Stimulated activated CD8-positive, alpha-beta memory T cell treated with anti-CD3 and anti-CD28 coated beads, Interleukin-4, amount 100 ng/mL, for 24 hours (primary cell): Measurements from ENCODE around the gene LEKR1.
"Not testable (repeated sequence)": the region's sequence is repeated elsewhere in the genome, so short reads cannot be mapped to it uniquely, and the experiment has no call there.

ENCODE experiments used
- DNase-seq: peaks from one replicate; pipeline ENCODE4 v3.0.0-alpha.2; 2020; ENCODE audit warnings: low read depth

LEKR1 gene

DNA sequence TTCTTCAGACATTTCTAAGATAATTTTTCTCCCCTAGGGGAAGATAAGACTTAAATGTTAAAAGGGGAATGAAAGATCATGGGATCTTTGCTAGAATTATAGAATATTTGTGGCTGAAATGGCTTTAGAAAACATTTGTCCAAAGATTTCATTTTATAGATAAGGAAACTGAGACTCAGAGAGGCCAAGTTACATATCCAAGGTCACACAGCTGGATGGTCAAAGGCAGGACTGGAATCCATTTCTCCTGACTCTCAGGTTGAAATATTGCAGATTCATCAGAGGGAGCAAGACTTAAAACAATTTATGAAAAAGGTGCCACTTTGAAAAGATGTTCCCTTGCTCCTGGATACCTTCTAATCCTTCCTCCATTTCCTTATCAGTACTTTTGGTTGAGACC lies 19.5 kb upstream of the LEKR1 start:
- no peak for DNase-seq

DNA sequence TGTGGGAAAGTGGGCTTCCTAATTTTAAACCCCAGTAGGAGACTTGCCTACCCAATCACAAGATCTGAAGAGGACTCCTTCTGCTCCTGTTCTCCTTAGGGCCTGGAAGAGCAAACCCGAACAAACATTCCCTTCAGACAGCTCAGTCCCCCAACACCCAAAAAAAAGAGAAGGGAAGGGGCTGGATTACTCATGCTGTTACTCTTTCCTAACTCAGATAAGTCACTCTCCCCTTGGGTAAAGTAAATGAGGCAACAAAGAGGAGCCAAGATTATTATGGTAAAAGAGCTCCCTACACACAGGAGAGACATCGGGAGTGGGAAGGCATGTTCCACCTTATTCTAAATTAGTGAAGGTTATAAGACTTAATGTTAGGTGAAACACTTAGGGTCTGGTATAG lies 18.1 kb upstream of the LEKR1 start:
- DNase-seq, result no peak

DNA sequence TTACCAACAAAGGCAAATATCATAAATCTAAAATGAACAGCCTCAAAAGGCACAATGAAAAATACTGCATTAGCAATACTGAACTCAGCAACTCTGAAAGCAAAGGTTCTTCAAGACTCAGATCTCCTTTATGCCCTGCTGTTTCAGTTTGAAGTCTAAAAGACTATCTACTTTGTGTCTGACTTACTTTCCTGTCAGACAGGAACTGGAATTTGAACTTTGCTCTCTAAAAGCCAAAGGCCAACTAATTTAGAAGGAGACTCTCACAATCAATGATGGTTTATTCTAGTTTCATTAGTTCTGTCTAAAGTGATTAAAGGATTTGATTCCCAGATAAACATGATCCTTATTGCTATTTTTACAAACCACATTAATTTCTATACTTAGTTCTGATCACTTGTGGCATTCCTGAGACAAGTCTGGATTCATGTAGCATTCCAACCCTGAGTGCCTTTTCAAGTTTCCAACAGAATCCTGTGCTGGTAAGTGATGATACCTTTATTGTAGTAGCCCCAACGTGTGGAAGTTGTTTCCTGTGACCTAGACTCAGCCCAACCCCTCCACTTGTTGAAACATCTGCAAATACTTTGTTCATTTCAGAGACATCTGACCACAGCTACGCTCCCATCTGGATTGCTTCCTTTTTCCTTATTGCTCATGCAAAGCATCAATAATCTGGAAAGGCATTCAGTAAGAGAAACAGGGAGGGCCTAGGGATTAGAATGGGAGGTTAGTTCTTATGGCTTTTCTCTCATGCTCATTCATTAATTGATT lies 14.9 kb upstream of the LEKR1 start:
- no peak for DNase-seq

DNA sequence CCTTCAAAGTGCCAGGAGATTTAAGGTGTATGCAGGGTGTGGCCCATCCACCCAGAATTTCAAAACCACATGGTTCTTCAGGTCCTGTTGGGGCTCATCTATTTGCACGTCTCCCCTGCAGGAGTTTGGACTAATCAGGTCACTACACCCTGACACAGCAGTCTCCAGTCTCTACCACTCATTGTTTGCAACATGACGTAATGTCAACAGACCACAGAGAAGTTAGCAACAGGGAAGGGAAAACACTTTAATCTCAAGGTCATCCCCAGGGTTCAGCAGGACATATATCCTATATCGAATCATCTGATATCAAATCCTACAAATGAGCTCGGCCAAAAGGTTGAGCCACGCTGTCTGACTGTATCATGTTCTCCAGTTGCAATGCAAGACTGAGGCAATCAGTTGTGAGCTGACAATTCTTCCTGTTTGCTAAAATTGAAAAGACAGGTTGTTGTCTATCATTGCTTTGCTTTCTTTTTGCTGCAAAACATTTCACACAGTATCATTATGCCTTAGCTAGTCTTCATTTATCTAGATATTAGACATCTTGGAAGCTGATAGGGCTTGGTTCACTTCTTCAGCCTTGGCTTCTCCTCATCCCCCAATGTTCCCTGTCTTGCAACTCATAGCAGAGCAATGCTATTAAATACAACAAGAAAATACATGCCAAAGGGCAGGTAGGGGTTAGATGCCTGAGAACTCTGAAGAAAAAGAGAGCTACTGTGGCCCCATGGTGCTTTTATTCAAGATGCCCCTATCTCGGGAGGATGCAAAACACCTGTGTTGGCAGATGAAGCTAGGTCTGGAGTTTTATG lies 13.4 kb upstream of the LEKR1 start:
- DNase-seq, result no peak

DNA sequence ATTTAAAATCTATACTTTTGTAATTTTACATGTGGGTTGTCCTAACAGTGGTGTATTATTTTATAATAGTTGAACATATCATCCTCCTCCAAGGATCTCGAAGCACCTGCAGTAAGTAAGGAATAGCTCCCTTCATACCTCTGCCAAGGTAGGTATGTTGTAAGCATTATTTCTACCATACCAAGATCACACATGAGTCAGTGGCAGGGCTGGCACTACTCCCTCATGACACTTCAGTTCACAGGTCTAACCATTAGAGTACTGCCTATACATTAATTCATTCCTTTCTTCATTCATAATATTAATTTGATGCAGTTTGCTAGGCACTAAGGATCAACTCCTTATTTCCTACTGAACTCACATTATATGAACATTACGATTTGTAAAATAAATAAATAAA lies 11.9 kb upstream of the LEKR1 start:
- DNase-seq, result no peak

DNA sequence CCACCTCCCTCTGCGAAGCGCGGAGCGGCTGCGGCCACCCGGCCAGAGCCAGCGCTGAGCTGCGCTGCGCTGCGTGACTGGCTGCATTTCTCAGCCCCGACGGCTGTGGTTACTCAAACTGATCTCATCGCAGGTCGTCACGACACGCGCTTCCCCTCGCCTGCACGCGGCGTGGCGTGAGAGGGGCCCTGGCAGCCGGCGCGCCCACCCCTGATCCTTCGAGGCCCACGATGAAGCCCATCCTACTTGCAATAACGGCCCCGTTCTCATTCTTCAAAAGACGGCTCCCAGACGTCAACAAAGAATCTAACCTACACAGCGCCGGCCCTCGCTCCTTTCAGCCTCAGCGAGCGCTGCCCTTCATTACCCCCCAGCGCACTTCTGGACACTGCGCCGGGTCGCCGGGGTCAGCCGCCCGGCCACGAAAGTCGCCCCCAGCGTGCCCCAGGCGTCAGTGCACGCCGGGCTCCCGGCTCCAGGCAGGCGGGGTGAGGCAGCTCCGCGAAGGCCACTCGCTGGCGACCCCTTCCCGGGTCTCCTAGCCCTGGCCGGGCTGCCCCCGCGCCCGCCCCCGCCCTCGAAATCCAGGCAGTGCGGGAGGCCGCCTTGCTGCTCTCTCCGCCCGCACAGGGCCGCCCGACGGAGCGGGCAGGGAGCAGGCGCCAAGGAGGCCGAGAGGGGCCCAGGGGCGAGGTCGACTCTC lies 9.9 kb upstream of the LEKR1 start:
- DNase-seq, result peak; percentile 22

DNA sequence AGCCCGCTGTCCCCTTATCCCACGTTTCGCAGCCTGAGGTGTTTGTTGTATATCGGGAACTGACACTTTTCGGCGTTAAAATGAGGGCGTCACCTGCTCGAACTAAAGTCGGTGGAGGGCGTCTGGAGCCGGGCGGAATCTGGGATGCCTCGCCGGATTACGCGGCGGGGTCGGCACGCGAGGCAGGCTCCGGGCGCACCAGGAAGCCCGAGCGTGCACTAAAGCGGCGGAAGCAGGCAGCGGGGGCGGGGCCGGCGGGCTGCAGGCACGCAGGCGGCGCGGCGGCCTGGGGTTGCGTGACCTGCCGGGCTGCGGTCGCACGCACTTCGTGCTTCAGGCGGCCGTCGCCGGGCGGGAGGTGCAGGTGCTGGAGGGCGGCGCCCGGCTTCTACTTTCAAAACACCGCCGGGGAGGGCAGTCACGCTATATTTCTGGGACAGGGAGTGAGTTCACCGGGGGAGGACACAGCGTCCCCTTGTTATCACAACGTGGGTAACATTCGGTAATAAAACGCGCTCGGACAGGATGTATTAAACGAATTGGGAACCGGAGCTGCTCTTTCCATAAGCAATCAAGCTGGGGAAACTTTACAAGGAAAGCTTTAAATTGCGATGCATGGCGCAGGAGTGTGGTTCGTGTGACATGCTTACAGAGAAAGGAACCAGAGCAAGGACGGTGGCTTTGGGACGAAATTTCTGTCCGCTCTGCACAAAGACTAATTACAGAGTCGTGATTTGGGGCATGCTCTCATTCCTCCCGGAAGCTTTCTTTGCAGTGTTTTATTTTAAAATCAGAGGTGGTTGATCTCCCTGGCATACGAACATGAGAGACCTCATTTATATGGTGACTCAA lies 9.1 kb upstream of the LEKR1 start:
- DNase-seq, result peak; percentile 83

DNA sequence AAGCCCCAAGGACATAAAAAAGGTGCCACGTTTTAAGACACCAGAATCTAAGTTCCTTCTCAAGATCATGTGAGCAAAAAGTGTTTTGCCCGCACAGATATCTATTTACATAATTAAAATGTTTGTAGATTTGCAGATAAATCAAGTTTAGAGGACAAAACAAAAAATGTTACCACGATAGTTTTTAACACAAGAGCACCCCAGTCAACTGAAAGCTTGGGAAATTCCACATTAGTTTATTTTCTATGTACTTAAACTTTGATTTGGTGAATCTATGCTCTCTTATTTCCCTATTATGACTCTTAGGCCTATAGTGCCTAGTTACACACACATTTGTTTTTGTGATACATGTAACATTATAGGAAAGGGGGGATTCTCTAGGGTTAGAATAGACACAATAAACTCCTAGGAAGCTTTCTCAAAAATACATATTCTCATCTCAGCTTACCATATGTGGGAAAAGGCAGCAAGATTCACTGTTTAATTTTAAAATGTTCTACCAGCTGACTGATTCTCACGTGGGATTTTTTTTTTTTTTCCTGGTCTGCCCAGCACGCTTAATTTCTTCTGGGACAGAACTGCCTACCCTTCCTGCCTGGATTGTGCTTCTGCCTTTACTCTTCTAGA lies 8.4 kb upstream of the LEKR1 start:
- no peak for DNase-seq

DNA sequence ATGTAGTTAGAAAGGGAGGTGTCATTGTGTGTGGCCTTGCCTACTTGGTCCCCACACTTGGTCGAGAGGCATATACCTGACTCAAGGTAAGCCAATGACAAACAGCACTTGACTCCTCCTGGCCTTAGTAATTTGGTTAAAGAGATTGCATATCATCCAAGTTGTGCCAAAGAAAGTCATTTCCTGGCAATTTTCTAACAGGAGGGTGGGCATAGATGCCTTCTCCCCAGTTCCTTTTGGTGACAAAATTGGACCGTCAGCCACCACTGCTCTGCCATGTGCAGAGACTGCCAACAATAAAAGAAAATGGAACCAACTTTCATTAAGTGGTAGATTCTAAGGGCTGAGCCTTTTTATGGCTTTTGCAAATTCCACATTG lies 7.9 kb upstream of the LEKR1 start:
- no peak for DNase-seq

DNA sequence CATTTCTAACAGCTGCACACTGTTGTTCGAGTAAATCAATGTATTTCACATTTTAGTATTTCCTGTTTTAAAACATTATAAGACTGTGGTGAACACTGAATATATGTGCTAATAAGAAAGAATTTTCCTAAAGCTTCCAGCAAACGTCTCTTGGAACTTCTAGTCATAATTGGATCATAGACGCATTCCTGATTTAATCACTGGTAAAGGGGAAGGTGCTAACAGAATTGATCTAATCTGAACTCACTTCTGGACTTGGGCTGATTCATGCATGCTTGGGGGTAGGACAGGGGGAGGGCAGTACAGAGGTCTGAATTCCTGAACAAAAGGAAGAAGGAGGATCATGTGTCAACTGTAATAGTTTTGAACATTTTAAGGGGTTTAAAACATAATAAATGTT lies 7.3 kb upstream of the LEKR1 start:
- no peak for DNase-seq

DNA sequence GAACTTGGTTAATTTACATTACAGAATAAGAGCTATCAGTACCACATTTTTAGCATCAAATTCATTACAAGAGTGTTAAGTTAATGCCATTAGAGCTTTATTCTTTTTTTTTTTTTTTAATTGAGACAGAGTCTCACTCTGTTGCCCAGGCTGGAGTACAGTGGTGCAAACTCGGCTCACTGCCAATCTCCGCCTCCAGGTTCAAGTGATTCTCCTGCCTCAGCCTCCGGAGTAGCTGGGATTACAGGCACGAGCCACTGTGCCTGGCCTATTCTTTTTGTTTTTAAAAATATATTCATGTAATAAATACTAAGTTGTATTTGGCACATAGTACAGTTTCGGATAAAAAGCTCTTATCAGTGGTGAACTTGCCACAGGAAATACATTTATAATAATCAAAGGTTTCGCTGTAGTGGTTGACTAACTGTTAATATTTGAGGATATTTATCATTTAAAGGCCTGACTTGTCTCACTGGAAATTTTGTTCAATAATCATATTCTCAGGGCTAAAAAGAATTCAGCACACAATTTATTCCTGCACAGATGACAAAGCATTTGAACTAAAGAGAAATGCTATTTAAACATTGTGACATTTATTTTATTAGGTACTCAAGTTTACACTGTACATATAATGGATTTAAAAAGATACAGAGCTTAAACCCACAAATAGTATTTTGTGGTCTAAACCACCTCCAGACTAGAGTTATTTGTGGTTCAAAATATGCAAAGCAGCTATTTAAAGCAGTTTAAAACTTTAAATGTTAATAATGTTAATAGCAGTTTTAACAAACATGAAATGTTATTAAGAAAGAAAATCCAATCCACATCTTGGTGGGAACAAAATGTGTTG lies 6.1 kb upstream of the LEKR1 start:
- DNase-seq, result no peak

DNA sequence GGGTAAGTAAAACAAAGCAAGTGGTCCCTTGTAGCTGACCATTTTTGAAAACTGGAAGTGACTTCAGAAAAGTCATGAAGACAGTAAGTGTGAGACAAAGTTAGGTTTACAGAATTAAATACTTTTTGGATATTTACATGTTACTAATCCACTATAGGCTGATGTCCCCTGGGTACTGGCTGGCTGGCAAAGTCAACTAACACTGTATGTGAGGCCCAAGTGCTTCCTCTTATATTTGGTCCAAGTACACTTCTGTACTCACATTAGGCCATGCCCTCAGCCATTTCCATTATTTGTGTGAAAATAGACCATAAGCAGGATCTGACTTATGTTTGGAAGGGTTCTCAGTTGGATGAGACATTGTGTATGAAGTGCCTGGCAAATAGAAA lies 5.5 kb upstream of the LEKR1 start:
- no peak for DNase-seq

DNA sequence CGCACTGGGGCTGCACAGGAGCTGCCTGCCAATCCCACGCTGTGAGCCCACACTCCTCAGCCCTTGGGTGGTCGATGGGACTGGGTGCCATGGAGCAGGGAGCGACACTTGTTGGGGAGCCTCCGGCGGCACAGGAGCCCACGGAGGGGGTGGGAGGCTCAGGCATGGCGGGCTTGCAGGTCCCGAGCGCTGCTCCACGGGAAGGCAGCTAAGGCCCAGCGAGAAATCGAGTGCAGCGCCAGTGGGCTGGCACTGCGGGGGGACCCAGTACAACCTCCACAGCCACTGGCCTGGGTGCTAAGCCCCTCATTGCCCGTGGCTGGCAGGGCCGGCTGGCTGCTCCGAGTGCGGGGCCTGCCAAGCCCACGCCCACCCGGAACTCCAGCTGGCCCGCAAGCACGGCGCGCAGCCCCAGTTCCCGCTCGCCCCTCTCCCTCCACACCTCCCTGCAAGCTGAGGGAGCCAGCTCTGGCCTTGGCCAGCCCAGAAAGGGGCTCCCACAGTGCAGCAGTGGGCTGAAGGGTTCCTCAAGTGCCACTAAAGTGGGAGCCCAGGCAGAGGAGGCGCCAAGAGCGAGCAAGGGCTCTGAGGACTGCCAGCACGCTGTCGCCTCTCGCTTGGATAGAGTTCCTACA lies 3.4 kb upstream of the LEKR1 start:
- not testable (repeated sequence) for DNase-seq

DNA sequence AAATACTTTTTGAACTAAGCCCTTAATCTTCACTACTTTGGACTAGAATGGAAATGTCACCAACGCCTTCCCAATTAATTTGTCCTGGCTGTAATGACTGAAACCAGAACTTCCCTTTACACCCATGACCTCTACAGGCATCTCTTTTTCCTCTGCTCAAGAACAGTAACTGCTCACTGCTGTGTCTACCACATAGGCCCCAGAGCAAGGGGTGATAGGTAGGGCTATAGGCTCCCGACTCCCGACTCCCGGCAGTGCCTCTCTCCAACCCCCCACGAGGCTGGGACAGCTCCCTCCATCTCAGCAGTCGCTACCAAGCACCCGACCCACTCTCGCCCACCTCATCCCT lies 384 bp upstream of the LEKR1 start:
- no peak for DNase-seq

DNA sequence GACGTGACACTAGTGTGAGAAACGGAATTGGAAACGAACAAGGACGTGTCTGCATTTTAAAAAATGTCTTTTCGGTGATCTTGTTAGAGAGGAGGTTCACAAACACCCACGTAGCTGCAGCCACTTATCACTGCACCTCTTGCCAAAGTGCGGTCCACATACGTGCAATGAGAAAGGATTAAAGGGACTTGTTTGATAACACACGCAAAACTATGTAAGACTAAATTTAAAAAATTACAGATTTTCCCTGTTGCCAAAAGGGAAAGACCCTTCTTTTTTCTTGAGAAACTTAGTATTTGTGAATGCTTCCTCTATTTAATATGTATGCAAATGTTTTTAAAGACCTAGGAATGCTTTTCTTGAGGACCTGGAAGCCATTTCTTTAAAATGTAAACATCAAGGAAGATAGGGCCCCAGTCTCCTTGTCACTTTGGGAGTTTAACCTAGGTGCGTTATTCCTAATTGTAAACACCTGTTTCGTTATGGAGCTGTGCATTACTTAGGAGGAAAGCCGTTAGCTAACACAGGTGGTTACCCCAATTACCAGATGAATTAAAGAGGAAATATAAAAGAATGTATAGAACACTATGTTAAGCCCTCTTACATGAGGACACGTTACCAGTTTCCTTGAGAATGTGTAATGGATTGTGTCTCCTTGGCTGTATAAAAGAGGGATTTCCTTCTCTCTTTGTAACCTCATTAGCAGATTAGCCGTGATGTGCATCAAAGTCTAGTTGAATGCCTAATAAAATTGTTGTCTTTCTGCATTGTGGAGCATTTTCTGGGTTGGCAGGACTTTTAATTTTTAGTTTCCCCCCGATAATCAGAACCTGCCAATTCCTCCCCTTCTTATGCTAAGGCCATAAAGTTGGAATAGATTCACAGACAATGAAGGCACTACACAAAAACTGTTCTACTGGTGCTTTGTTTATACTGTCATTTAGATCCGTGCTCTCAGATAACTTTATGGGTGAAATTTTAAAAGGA lies 1.0 kb downstream of the LEKR1 start:
- DNase-seq, result no peak

DNA sequence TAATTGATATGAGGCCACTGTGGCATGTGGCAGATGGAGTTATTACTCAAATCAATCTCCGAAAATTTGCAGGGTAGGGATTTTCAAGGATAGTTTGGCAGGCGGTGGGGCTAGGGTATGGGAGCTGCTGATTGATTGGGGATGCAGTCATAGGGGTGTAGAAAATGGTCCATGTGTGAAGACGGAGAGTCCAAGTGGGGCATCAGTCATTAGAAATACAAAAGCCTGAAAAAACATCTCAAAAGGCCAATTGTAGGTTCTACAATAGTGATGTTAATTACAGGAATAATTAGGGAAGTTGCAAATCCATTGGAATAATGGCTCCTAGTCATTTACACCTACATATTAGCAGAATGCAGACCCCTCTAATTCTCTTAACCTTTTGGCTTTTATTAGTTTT lies 4.9 kb downstream of the LEKR1 start:
- DNase-seq, result no peak

DNA sequence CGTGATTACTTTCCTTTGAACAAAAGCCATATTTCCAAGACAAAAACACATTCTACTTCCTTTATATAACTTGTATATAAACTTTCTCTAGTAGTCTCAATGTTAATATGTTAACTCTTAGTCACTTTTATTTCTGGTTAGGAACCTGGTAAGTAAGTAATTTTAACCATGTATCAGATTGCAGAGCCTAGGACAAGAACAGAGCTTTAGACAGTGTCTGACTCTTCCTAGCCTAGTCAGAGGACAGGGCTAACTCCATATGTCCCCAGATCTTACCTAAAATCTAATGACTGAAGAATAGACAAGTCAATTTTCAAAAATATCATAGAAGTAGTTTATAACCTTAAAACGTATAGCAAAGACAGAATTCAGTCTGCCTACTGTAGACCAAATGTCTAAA lies 8.3 kb downstream of the LEKR1 start:
- DNase-seq, result no peak

DNA sequence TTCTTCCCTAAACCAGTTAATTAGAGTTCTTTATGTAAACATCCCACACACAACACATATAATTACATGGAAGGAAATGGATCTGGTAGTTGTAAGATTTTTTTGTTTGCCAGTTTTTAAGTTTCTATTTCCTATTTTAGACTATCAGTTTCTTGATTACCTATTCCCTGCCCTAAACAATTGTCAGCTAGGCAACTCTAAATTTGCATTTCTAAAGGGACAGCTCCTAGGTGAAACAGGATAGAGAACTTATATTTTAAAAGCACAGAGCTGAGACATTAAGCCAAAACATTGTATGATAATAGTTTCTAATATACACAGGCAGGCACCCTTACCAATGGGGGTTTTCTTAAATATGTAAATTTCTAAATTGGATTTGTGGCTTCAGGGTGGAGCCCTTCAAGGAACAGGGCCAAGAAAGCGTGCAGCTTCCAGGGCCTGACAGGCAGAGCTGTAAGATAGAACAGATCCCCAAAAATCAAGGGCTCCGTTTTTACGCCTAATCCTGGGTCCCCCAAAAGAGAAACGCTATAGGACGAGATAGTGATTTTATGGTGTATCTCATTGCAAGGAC lies 8.9 kb downstream of the LEKR1 start:
- no peak for DNase-seq

DNA sequence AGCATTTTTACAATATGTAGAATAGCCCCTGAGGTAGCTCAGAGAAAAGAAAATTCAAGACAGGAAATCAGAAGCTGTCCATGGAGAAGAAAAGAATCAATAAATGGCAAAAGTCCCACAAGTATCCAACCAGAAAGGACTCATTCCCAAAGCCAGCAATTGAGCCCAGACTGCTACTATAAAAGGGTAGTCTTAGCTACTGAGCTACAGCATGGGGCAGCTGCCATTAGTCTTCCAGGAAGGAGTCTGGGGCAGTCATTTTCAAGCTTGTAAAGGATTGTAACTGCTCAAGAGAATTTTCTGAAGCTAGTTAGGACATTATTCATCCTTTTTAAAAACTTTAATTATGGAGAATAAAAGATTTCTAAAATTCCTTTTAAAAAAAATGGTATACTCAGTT lies 10.5 kb downstream of the LEKR1 start:
- DNase-seq, result no peak
